ENCODE measurements around the gene SNRNP35.
"Not testable (repeated sequence)": the region's sequence is repeated elsewhere in the genome, so short reads cannot be mapped to it uniquely, and the experiment has no call there.

GRCh38 chr12:123431951-123432817 is 25.8 kb upstream of the SNRNP35 start:
- TF ChIP-seq CTCF, POLR2A, POLR2AphosphoS5 (IDR thresholded peaks at IDR 0.05): not testable (repeated sequence)
